HUES6 (cell line): Measurements from ENCODE around the gene TMEM52.

Experiments used
- H3K27ac ChIP-seq: 2 replicates; pipeline ENCODE4 v1.7.0; 2013; ENCODE audit warnings: low read depth, mild to moderate bottlenecking, low read length, inconsistent platforms
- H3K27me3 ChIP-seq: 2 replicates; pipeline ENCODE4 v1.6.1; 2013; ENCODE audit warnings: low read length; ENCODE audit not compliant: control insufficient read depth, insufficient read depth
- H3K36me3 ChIP-seq: 2 replicates; pipeline ENCODE4 v1.6.1; 2013; ENCODE audit warnings: low read length; ENCODE audit not compliant: control insufficient read depth, insufficient read depth
- H3K4me1 ChIP-seq: 2 replicates; pipeline ENCODE4 v1.6.1; 2013; ENCODE audit warnings: low read length; ENCODE audit not compliant: control insufficient read depth, insufficient read depth
- H3K4me3 ChIP-seq: 2 replicates; pipeline ENCODE4 v1.5.1; 2013; ENCODE audit warnings: low read depth, low read length
- H3K9ac ChIP-seq: one replicate; pipeline ENCODE4 v1.6.1; 2013; ENCODE audit warnings: mild to moderate bottlenecking, low read length
- H3K9me3 ChIP-seq: 2 replicates; pipeline ENCODE4 v1.6.1; 2013; ENCODE audit warnings: low read depth, low read length; ENCODE audit not compliant: control insufficient read depth, insufficient read depth

TMEM52 gene

GRCh38 chr1:1925437-1926345 lies 6.6 kb upstream of the TMEM52 start:
- Histone ChIP-seq H3K27me3 (no peaks in the 10 kb centered on the region), H3K9ac (no peak overlapping the region)

GRCh38 chr1:1924849-1925248 lies 5.8 kb upstream of the TMEM52 start:
- H3K27me3 ChIP-seq = 0 out of 2 replicates have a peak, but pooled peaks cover 5% of the 10 kb centered on the region

More at GRCh38 chr1:1925437-1926345, 6.6 kb upstream of the TMEM52 start:
- Histone ChIP-seq H3K27ac (no peak overlapping the region), H3K4me3 (no peak overlapping the region), H3K36me3 (no peaks in the 10 kb centered on the region), H3K4me1 (peaks cover 2% of the 10 kb centered on the region; the same call in 1 of the 2 replicates), H3K9me3 (peaks cover 7% of the 10 kb centered on the region)

GRCh38 chr1:1924386-1924785 lies 5.3 kb upstream of the TMEM52 start:
- H3K27me3 ChIP-seq = 0 out of 2 replicates have a peak, but pooled peaks cover 5% of the 10 kb centered on the region
- H3K9ac ChIP-seq = no peak overlapping the region
- H3K9me3 ChIP-seq = peaks cover 7% of the 10 kb centered on the region
- H3K4me1 ChIP-seq = peaks cover 11% of the 10 kb centered on the region
- no peak overlapping the region for H3K27ac ChIP-seq
- no peak overlapping the region for H3K4me3 ChIP-seq
- no peaks in the 10 kb centered on the region for H3K36me3 ChIP-seq

More at GRCh38 chr1:1924849-1925248, 5.8 kb upstream of the TMEM52 start:
- peaks cover 7% of the 10 kb centered on the region for H3K9me3 ChIP-seq
- no peak overlapping the region for H3K4me3 ChIP-seq
- H3K27ac ChIP-seq = no peak overlapping the region
- H3K9ac ChIP-seq = no peak overlapping the region
- peaks cover 8% of the 10 kb centered on the region for H3K4me1 ChIP-seq
- no peaks in the 10 kb centered on the region for H3K36me3 ChIP-seq

GRCh38 chr1:1922956-1923833 lies 4.1 kb upstream of the TMEM52 start:
- no peak overlapping the region for H3K9ac ChIP-seq
- H3K36me3 ChIP-seq = no peaks in the 10 kb centered on the region
- H3K27me3 ChIP-seq = peaks cover 8% of the 10 kb centered on the region; the same call in 1 of the 2 replicates
- H3K9me3 ChIP-seq = peaks cover 7% of the 10 kb centered on the region
- no peak overlapping the region for H3K4me3 ChIP-seq
- H3K4me1 ChIP-seq = peaks cover 15% of the 10 kb centered on the region
- no peak overlapping the region for H3K27ac ChIP-seq

- Histone ChIP-seq H3K27ac (no peak overlapping the region), H3K4me3 (no peak overlapping the region), H3K4me1 (peaks cover 19% of the 10 kb centered on the region), H3K27me3 (peaks cover 13% of the 10 kb centered on the region; the same call in 1 of the 2 replicates), H3K36me3 (no peaks in the 10 kb centered on the region), H3K9ac (no peak overlapping the region), H3K9me3 (peaks cover 7% of the 10 kb centered on the region)
Measured at GRCh38 chr1:1922702-1922955, 3.5 kb upstream of the TMEM52 start.

- Histone ChIP-seq H3K4me1 (peaks cover 19% of the 10 kb centered on the region), H3K9me3 (peaks cover 7% of the 10 kb centered on the region), H3K9ac (no peak overlapping the region), H3K27ac (no peak overlapping the region), H3K27me3 (peaks cover 13% of the 10 kb centered on the region; the same call in 1 of the 2 replicates), H3K4me3 (no peak overlapping the region), H3K36me3 (no peaks in the 10 kb centered on the region)
Measured at GRCh38 chr1:1921901-1922701, 3.0 kb upstream of the TMEM52 start.

- no peak overlapping the region for H3K9ac ChIP-seq
- no peaks in the 10 kb centered on the region for H3K36me3 ChIP-seq
- peaks cover 7% of the 10 kb centered on the region for H3K9me3 ChIP-seq
- H3K4me3 ChIP-seq = no peak overlapping the region
- peaks cover 19% of the 10 kb centered on the region for H3K4me1 ChIP-seq
- no peak overlapping the region for H3K27ac ChIP-seq
- peaks cover 13% of the 10 kb centered on the region; the same call in 1 of the 2 replicates for H3K27me3 ChIP-seq
Measured at GRCh38 chr1:1921459-1921862, 2.4 kb upstream of the TMEM52 start.

GRCh38 chr1:1920608-1921458 lies 1.8 kb upstream of the TMEM52 start:
- peaks cover 19% of the 10 kb centered on the region for H3K4me1 ChIP-seq
- peaks cover 13% of the 10 kb centered on the region; the same call in 1 of the 2 replicates for H3K27me3 ChIP-seq
- H3K4me3 ChIP-seq = no peak overlapping the region
- H3K36me3 ChIP-seq = no peaks in the 10 kb centered on the region
- H3K27ac ChIP-seq = no peak overlapping the region
- H3K9me3 ChIP-seq = peaks cover 4% of the 10 kb centered on the region
- no peak overlapping the region for H3K9ac ChIP-seq

- Histone ChIP-seq H3K9me3 (no peaks in the 10 kb centered on the region; the same call in 1 of the 2 replicates), H3K27me3 (peaks cover 13% of the 10 kb centered on the region; the same call in 1 of the 2 replicates), H3K27ac (no peak overlapping the region), H3K4me1 (peaks cover 19% of the 10 kb centered on the region), H3K36me3 (no peaks in the 10 kb centered on the region), H3K4me3 (peak overlapping the region; percentile 37; the same call in 1 of the 2 replicates), H3K9ac (no peak overlapping the region)
Measured at GRCh38 chr1:1920057-1920607, 1.1 kb upstream of the TMEM52 start.
